Natural killer cell (primary cell): ENCODE results near the gene NDUFA5. TPM values are rescaled to one million over a fixed set of nuclear protein-coding genes. Genes with fewer than 3 reads are reported as not detected.

ENCODE experiments used
- ATAC-seq, 3 donors: fragments of 150-1000 bp in 2 of 3; fragments of 200-7000 bp in 1 of 3; cut with Tn5 transposase; 1 replicate in 1 of 3; 2 replicates in 2 of 3; pipeline ENCODE4 v1.10.0; 2021; ENCODE audit warnings: mild to moderate bottlenecking in 2 of 3, moderate library complexity in 2 of 3
- DNase-seq, 2 donors: peaks; one replicate each; pipeline versions ENCODE4 v3.0.0 to v3.0.0-alpha.2; 2013 to 2021; ENCODE audit warnings: mixed read lengths in 1 of 2
- H3K27ac ChIP-seq: one replicate; pipeline ENCODE4 v1.5.1; 2013; ENCODE audit warnings: mild to moderate bottlenecking, low read length
- H3K27me3 ChIP-seq: one replicate; pipeline ENCODE4 v1.6.1; 2013; ENCODE audit warnings: low read length; ENCODE audit not compliant: control insufficient read depth, insufficient read depth
- H3K36me3 ChIP-seq: one replicate; pipeline ENCODE4 v1.6.1; 2013; ENCODE audit warnings: low read length; ENCODE audit not compliant: control insufficient read depth, insufficient read depth
- H3K4me1 ChIP-seq: one replicate; pipeline ENCODE4 v1.6.1; 2013; ENCODE audit warnings: low read length; ENCODE audit not compliant: control insufficient read depth, insufficient read depth
- H3K4me3 ChIP-seq: one replicate; pipeline ENCODE4 v1.5.1; 2013; ENCODE audit warnings: low read length
- H3K9me3 ChIP-seq: one replicate; pipeline ENCODE4 v1.6.1; 2013; ENCODE audit warnings: low read length; ENCODE audit not compliant: control insufficient read depth, insufficient read depth
- H3K27ac Mint-ChIP-seq, 2 donors: one replicate each; pipeline ENCODE4 v1.8.0; 2022; ENCODE audit warnings: mild to moderate bottlenecking in 2 of 2, mixed read lengths in 2 of 2, moderate library complexity in 1 of 2
- H3K27me3 Mint-ChIP-seq, 2 donors: one replicate each; pipeline ENCODE4 v1.8.0; 2022; ENCODE audit warnings: low read depth in 2 of 2, mixed read lengths in 2 of 2
- H3K36me3 Mint-ChIP-seq: one replicate; pipeline ENCODE4 v1.8.0; 2022; ENCODE audit warnings: mixed read lengths
- H3K4me1 Mint-ChIP-seq, 2 donors: one replicate each; pipeline ENCODE4 v1.8.0; 2022; ENCODE audit warnings: mixed read lengths in 2 of 2
- H3K4me3 Mint-ChIP-seq: one replicate; pipeline ENCODE4 v1.8.0; 2022; ENCODE audit warnings: mild to moderate bottlenecking, moderate library complexity, mixed read lengths
- H3K9me3 Mint-ChIP-seq, 2 donors: one replicate each; pipeline ENCODE4 v1.8.0; 2022; ENCODE audit warnings: mixed read lengths in 2 of 2
- CTCF ChIP-seq: fragments of 200-600 bp; IDR thresholded peaks from one replicate; pipeline ENCODE4 v1.8.0; 2022; ENCODE audit warnings: antibody characterized with exemption
- WGBS: methylation state at CpG from one replicate; pipeline ENCODE4 v1.1.7; 2013; ENCODE audit warnings: missing lambda C conversion rate; ENCODE audit not compliant: insufficient coverage; 5-methylcytosine and 5-hydroxymethylcytosine counted together
- intact Hi-C: fragments of 100-400 bp; cut with micrococcal nuclease; formaldehyde crosslinking; loops from one replicate; pipeline ENCODE4 v1.14.2; 2022
- total RNA-seq, 4 donors: library from RNA; stranded (reverse); fragments of 120-200 nt in 1 of 4; gene quantifications; one replicate each; pipeline versions ENCODE4 v1.2.3 to v1.2.4, GENCODE V29; 2013 to 2022

NDUFA5 gene
- total RNA-seq, 3 donors from 2014 or later (not counting 1 experiment from before 2014, with no cell fraction given) = 46.0 to 51.2 (median 50.4) TPM

- peaks cover 28 to 31% of the 10 kb centered on the region in 2 donors for H3K27me3 Mint-ChIP-seq
Observed at GRCh38 chr7:123594813-123595241, 37.2 kb upstream of the NDUFA5 start.

GRCh38 chr7:123588376-123588775 lies 30.8 kb upstream of the NDUFA5 start:
- intact Hi-C loops = no loop called here
- Histone ChIP-seq H3K27me3 (no peaks in the 10 kb centered on the region), H3K36me3 (no peaks in the 10 kb centered on the region), H3K27ac (no peak overlapping the region), H3K9me3 (no peaks in the 10 kb centered on the region), H3K4me1 (no peaks in the 10 kb centered on the region), H3K4me3 (no peak overlapping the region)
- no peaks in the 10 kb centered on the region for H3K4me1 Mint-ChIP-seq
- no peak overlapping the region for H3K4me3 Mint-ChIP-seq
- H3K27me3 Mint-ChIP-seq = peaks cover 27 to 66% of the 10 kb centered on the region in 2 donors
- WGBS = 100% methylated on average over 1 of the region's 2 CpGs
- TF ChIP-seq CTCF = no peak
- no peak overlapping the region for H3K27ac Mint-ChIP-seq
- H3K9me3 Mint-ChIP-seq = no peaks in the 10 kb centered on the region
- ATAC-seq (no peak), DNase-seq (no peak)
- H3K36me3 Mint-ChIP-seq = no peaks in the 10 kb centered on the region

More at GRCh38 chr7:123594813-123595241, 37.2 kb upstream of the NDUFA5 start:
- Mint-ChIP-seq H3K36me3 (no peaks in the 10 kb centered on the region), H3K4me3 (no peak overlapping the region), H3K4me1 (no peaks in the 10 kb centered on the region), H3K27ac (no peak overlapping the region), H3K9me3 (no peaks in the 10 kb centered on the region)
- Histone ChIP-seq H3K9me3 (no peaks in the 10 kb centered on the region), H3K27ac (no peak overlapping the region), H3K36me3 (no peaks in the 10 kb centered on the region), H3K27me3 (no peaks in the 10 kb centered on the region), H3K4me1 (no peaks in the 10 kb centered on the region), H3K4me3 (no peak overlapping the region)
- DNase-seq = no peak
- intact Hi-C loops = no loop called here
- no peak for TF ChIP-seq CTCF
- no peak for ATAC-seq
- WGBS = 82% methylated on average over 10 of the region's 10 CpGs

- Mint-ChIP-seq H3K27ac (no peak overlapping the region), H3K4me1 (no peaks in the 10 kb centered on the region), H3K27me3 (peaks cover 12 to 48% of the 10 kb centered on the region in 2 donors), H3K36me3 (no peaks in the 10 kb centered on the region), H3K4me3 (no peak overlapping the region), H3K9me3 (no peaks in the 10 kb centered on the region)
- TF ChIP-seq CTCF = no peak
- Histone ChIP-seq H3K27me3 (no peaks in the 10 kb centered on the region), H3K4me1 (no peaks in the 10 kb centered on the region), H3K9me3 (no peaks in the 10 kb centered on the region), H3K27ac (no peak overlapping the region), H3K36me3 (no peaks in the 10 kb centered on the region), H3K4me3 (no peak overlapping the region)
- no peak for DNase-seq
- ATAC-seq = no peak
- WGBS = 96% methylated on average over 4 of the region's 4 CpGs
- intact Hi-C loops = no loop called here
Observed at GRCh38 chr7:123583821-123584220, 26.2 kb upstream of the NDUFA5 start.

- H3K27ac ChIP-seq = no peak overlapping the region
- no peak for ATAC-seq
- H3K27me3 ChIP-seq = peaks cover 7% of the 10 kb centered on the region
- no peak overlapping the region for H3K27ac Mint-ChIP-seq
- DNase-seq = no peak
- no peaks in the 10 kb centered on the region for H3K9me3 Mint-ChIP-seq
- no peaks in the 10 kb centered on the region for H3K36me3 ChIP-seq
- peaks cover 21 to 46% of the 10 kb centered on the region in 2 donors for H3K27me3 Mint-ChIP-seq
- intact Hi-C loops = no loop called here
- WGBS = no CpG with 5 or more reads among the region's 2 CpGs
- no peak for TF ChIP-seq CTCF
- no peak overlapping the region for H3K4me3 Mint-ChIP-seq
- H3K4me1 Mint-ChIP-seq = no peaks in the 10 kb centered on the region
- no peaks in the 10 kb centered on the region for H3K4me1 ChIP-seq
- no peaks in the 10 kb centered on the region for H3K9me3 ChIP-seq
- H3K4me3 ChIP-seq = no peak overlapping the region
- no peaks in the 10 kb centered on the region for H3K36me3 Mint-ChIP-seq
Observed at GRCh38 chr7:123581162-123581459, 23.5 kb upstream of the NDUFA5 start.
